Measurements from ENCODE around the gene P2RX1. TPM values are rescaled to one million over a fixed set of nuclear protein-coding genes. Genes with fewer than 3 reads are reported as not detected.

The P2RX1 gene
- polyA plus RNA-seq, 2 of the 4 experiments (the other 2 are of a cell fraction), result 0.05 to 0.13 TPM

- Histone ChIP-seq H3K4me2 (peak overlapping the region; percentile 31; the same call in 2 of the 3 replicates), H3K27ac (0 out of 6 replicates have a peak overlapping the region, but pooled peaks of 1 of the 2 experiments have one; percentile 6), H3K9me3 (no peaks in the 10 kb centered on the region), H3K4me1 (peaks cover 39% of the 10 kb centered on the region), H3K4me3 (no peak overlapping the region)
- WGBS (ENCODE audit: missing lambda C conversion rate), result 67% methylated on average over 14 of the region's 14 CpGs
- ATAC-seq (no peak), FAIRE-seq (no peak), DNase-seq (ENCODE audit: low read depth in 1 of 2, low spot score in 1 of 2) (no peak)
- CTCF ChIA-PET, result interaction anchor here (0.8 to 3.4 kb wide), 12 partner anchors 14 to 223 kb away, joined by 3 to 16 read pairs (median 6); no protein-coding TSS in a partner anchor
- TF ChIP-seq TFCP2L1 (CRISPR knock-in tag; IDR thresholded peaks at IDR 0.05) (no peak), RNF2 (IDR thresholded peaks at IDR 0.05; ENCODE audit: borderline replicate concordance, low read depth) (no peak), SREBF2 (IDR thresholded peaks at IDR 0.05) (no peak), HES2 (IDR thresholded peaks at IDR 0.05) (no peak), PBX3 (IDR thresholded peaks at IDR 0.05) (no peak), HDAC2 (IDR thresholded peaks at IDR 0.05) (no peak), MAZ (IDR thresholded peaks at IDR 0.05; ENCODE audit: borderline replicate concordance, low read depth, low read length) (no peak), SMC3 (IDR thresholded peaks at IDR 0.05) (no peak), POLR2AphosphoS2 (conservative IDR thresholded peaks at IDR 0.05; ENCODE audit: low read length) (no peak), RFX5 (IDR thresholded peaks at IDR 0.05) (no peak), EP300 (IDR thresholded peaks at IDR 0.05) (no peak), NPAS2 (CRISPR knock-in tag; IDR thresholded peaks at IDR 0.05; ENCODE audit: borderline replicate concordance) (no peak)
- POLR2A ChIA-PET, result no interaction called here
Measured at GRCh38 chr17:3960764-3961163, 44.5 kb upstream of the P2RX1 start.

GRCh38 chr17:3959921-3960601, 43.8 kb upstream of the P2RX1 start:
- TF ChIP-seq ZC3H11A (IDR thresholded peaks at IDR 0.05) (no peak), ZNF302 (CRISPR knock-in tag; IDR thresholded peaks at IDR 0.05) (no peak), MAZ (IDR thresholded peaks at IDR 0.05; ENCODE audit: borderline replicate concordance, low read depth, low read length) (no peak), MAFK (IDR thresholded peaks at IDR 0.05; ENCODE audit: partially characterized antibody) (no peak), HDAC2 (IDR thresholded peaks at IDR 0.05) (no peak), REST (IDR thresholded peaks at IDR 0.05) (no peak), GATA3 (IDR thresholded peaks at IDR 0.05; ENCODE audit: borderline replicate concordance) (no peak), CHD2 (IDR thresholded peaks at IDR 0.05; ENCODE audit: low read length, partially characterized antibody) (no peak), NR3C1 (IDR thresholded peaks at IDR 0.05) (no peak), RFX5 (IDR thresholded peaks at IDR 0.05) (no peak), SREBF2 (IDR thresholded peaks at IDR 0.05) (no peak), EP300 (IDR thresholded peaks at IDR 0.05) (no peak), RCOR1 (IDR thresholded peaks at IDR 0.05; ENCODE audit: low read depth, low read length) (no peak), CHD4 (IDR thresholded peaks at IDR 0.05; ENCODE audit: borderline replicate concordance) (no peak), BHLHE40 (IDR thresholded peaks at IDR 0.05; ENCODE audit: low read depth, low read length) (no peak), POLR2AphosphoS2 (conservative IDR thresholded peaks at IDR 0.05; ENCODE audit: low read length) (no peak), MAX (IDR thresholded peaks at IDR 0.05) (no peak), CBX2 (IDR thresholded peaks at IDR 0.05; ENCODE audit: borderline replicate concordance, low read depth) (no peak), CBX8 (IDR thresholded peaks at IDR 0.05) (no peak)
- H3K4me2 ChIP-seq, result peak overlapping the region; percentile 66
- DNase-seq (ENCODE audit: low read depth in 1 of 2, low spot score in 1 of 2) (no peak), ATAC-seq (no peak), FAIRE-seq (no peak)
- no peaks in the 10 kb centered on the region for H3K9me3 ChIP-seq
- CTCF ChIA-PET, result interaction anchor here (0.9 to 3.4 kb wide), 10 partner anchors 14 to 223 kb away, joined by 3 to 16 read pairs (median 3); no protein-coding TSS in a partner anchor
- peaks cover 32% of the 10 kb centered on the region for H3K4me1 ChIP-seq
- peak overlapping the region; percentile 46 to 72 for H3K27ac ChIP-seq
- WGBS (ENCODE audit: missing lambda C conversion rate), result 92% methylated on average over 14 of the region's 14 CpGs
- POLR2A ChIA-PET, result no interaction called here
- no peak overlapping the region for H3K4me3 ChIP-seq
